ENCODE measurements around the gene IL17RC. TPM values are rescaled to one million over a fixed set of nuclear protein-coding genes. Genes with fewer than 3 reads are reported as not detected.

Gene IL17RC
- total RNA-seq, 6 experiments from 2014 or later: 26.3 to 33.6 (median 29.6) TPM

DNA sequence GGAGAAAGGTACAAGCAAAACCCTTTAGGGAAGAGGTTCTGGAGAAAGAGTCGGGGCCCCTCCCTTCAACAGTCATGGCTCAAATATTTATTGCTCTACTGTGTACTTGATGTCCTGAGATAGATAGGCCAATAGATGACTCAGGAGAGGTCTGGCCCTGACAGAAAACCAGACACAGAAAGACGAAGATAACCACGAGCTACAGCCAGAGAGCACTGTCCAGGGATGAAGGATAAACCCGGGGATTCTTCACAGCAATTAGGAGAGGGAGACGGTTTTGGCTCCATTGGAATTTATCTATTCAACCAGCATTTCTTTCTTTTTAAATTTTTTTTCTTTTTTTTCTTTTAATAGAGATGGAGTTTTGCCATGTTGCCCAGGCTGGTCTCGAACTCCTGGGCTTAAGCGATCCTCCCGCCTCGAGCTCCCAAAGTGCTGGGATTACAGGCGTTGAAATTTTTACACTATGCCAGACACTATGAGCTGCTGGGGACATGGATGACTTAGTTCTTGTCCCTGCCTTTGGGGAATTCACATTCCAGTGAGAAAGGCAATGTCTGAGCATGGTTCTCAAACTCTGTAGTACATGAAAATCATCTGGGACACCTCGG is 32.2 kb upstream of the IL17RC start:
- Mint-ChIP-seq H3K27me3 (ENCODE audit: insufficient read depth) (no peaks in the 10 kb centered on the region), H3K4me1 (ENCODE audit: low read depth) (peaks cover 36% of the 10 kb centered on the region), H3K27ac (peak overlapping the region; percentile 88), H3K4me3 (peak overlapping the region; percentile 75), H3K9me3 (no peaks in the 10 kb centered on the region), H3K36me3 (ENCODE audit: low read depth) (no peaks in the 10 kb centered on the region)
- DNase-seq: peak; percentile 91
- TF ChIP-seq, protein P1, sequence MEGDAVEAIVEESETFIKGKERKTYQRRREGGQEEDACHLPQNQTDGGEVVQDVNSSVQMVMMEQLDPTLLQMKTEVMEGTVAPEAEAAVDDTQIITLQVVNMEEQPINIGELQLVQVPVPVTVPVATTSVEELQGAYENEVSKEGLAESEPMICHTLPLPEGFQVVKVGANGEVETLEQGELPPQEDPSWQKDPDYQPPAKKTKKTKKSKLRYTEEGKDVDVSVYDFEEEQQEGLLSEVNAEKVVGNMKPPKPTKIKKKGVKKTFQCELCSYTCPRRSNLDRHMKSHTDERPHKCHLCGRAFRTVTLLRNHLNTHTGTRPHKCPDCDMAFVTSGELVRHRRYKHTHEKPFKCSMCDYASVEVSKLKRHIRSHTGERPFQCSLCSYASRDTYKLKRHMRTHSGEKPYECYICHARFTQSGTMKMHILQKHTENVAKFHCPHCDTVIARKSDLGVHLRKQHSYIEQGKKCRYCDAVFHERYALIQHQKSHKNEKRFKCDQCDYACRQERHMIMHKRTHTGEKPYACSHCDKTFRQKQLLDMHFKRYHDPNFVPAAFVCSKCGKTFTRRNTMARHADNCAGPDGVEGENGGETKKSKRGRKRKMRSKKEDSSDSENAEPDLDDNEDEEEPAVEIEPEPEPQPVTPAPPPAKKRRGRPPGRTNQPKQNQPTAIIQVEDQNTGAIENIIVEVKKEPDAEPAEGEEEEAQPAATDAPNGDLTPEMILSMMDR (IDR thresholded peaks at IDR 0.05): peak; percentile 30; the same call in 1 of the 2 replicates

DNA sequence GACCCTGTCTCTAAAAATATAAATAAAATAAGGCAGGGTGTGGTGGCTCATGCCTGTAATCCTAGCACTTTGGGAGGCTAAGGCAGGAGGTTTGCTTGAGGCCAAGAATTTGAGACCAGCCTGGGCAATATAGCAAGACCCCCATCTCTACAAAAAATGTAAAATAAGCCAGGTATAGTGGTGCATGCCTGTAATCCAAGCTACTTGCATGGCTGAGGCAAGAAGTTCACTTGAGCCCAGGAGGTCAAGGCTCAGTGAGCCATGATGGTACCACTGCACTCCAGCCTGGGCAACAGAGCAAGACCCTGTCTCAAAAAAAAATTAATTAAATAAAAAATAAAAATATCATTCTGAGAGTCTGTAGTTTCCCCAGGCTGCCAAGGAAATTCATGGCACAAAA is 30.6 kb upstream of the IL17RC start:
- TF ChIP-seq, protein P1 (IDR thresholded peaks at IDR 0.05): no peak
- Mint-ChIP-seq H3K9me3 (no peaks in the 10 kb centered on the region), H3K4me3 (no peak overlapping the region), H3K27me3 (ENCODE audit: insufficient read depth) (no peaks in the 10 kb centered on the region), H3K4me1 (ENCODE audit: low read depth) (peaks cover 42% of the 10 kb centered on the region), H3K36me3 (ENCODE audit: low read depth) (peaks cover 5% of the 10 kb centered on the region; the same call in 1 of the 2 replicates), H3K27ac (no peak overlapping the region)
- no peak for DNase-seq

DNA sequence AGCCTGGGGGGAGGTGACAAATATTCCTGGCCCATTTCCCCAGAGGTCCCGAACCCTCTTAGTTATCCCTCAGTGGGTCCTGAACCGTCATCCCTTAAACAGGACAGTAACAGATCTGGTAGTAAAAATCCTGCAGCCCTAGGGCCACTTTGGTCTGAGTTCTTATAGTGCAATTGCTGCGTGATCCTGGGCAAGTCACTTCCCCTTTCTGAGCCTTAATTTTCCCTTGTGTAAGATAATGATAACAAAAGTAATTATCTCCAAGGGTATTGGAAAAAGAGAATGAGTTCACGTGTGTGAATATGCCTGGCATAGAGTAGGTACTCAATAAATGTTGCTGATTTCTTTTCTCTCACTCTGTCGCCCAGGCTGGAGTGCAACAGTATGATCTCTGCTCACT is 29.4 kb upstream of the IL17RC start:
- Mint-ChIP-seq H3K27ac (no peak overlapping the region), H3K4me1 (ENCODE audit: low read depth) (peaks cover 46% of the 10 kb centered on the region), H3K9me3 (no peaks in the 10 kb centered on the region), H3K27me3 (ENCODE audit: insufficient read depth) (no peaks in the 10 kb centered on the region), H3K4me3 (no peak overlapping the region), H3K36me3 (ENCODE audit: low read depth) (peaks cover 13% of the 10 kb centered on the region)
- DNase-seq: no peak
- TF ChIP-seq, protein P1 (IDR thresholded peaks at IDR 0.05): no peak

DNA sequence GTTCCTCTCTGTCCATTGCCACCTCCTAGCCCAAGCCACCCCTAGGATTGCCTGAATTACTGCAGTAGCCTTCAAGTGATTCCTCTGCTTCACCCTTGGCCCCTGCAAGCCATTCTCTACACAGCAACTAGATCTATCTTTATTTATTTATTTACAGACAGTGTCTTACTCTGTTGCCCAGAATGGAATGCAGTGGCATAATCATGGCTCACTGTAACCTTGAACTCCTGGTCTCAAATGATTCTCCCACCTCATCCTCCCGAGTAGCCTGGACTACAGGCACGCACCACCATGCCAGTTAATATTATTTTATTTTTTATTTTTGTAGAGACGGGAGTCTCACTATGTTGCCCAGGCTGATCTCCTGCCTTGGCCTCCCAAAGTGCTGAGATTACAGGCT is 28.4 kb upstream of the IL17RC start:
- Mint-ChIP-seq H3K36me3 (ENCODE audit: low read depth) (peaks cover 23% of the 10 kb centered on the region), H3K27ac (no peak overlapping the region), H3K9me3 (no peaks in the 10 kb centered on the region), H3K4me1 (ENCODE audit: low read depth) (peaks cover 55% of the 10 kb centered on the region), H3K4me3 (no peak overlapping the region), H3K27me3 (ENCODE audit: insufficient read depth) (no peaks in the 10 kb centered on the region)
- TF ChIP-seq, protein P1 (IDR thresholded peaks at IDR 0.05): no peak
- no peak for DNase-seq

DNA sequence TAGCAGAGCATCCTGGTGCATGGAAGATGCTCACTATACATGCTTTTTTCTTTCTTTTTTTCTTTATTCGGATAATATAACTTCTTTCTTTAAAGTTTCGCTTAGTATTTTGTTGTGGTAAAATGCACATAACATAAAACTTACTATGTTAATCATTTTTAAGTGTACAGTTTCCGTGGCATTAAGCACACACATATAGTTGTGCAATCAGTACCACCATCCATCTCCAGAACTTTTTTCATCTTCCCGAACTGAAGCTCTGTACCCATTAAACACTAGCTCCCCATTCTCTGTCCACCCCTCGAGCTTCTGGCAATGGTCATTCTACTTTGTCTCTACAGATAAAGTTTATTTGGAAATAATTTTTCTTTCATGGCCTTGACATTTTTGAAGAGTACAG is 27.5 kb upstream of the IL17RC start:
- no peak for DNase-seq
- Mint-ChIP-seq H3K27me3 (ENCODE audit: insufficient read depth) (no peaks in the 10 kb centered on the region), H3K9me3 (peaks cover under 1% of the 10 kb centered on the region; the same call in 1 of the 2 replicates), H3K27ac (peak overlapping the region; percentile 26; the same call in 1 of the 2 replicates), H3K4me1 (ENCODE audit: low read depth) (peaks cover 55% of the 10 kb centered on the region), H3K36me3 (ENCODE audit: low read depth) (peaks cover 32% of the 10 kb centered on the region), H3K4me3 (no peak overlapping the region)
- TF ChIP-seq, protein P1 (IDR thresholded peaks at IDR 0.05): no peak

All from HFFc6 (cell line).